HepG2 (cell line): Measurements from ENCODE around the gene ACTR3. TPM values are rescaled to one million over a fixed set of nuclear protein-coding genes. Genes with fewer than 3 reads are reported as not detected.

Experiments used
- ATAC-seq: fragments of 200-7000 bp; cut with Tn5 transposase; 3 replicates; pipeline ENCODE4 v1.9.1; 2020; ENCODE audit warnings: mild to moderate bottlenecking, moderate library complexity
- BruUV-seq: library from RNA; stranded (reverse); fragments of 400-500 nt; replicated peaks from 2 replicates; lab custom pipeline; 2021; lab: Mats Ljungman, UMichigan
- CTCF ChIA-PET: fragments of 300-600 bp; formaldehyde crosslinking; extraction: SDS; loops from one replicate; lab custom pipeline; 2021; ENCODE audit warnings: low total read pairs, inconsistent platforms, low intra/inter-chr PET ratio; lab: Yijun Ruan, JAX
- POLR2A ChIA-PET: fragments of 350-600 bp; sonication (Branson Sonifier 250); formaldehyde crosslinking; loops from one replicate; lab custom pipeline; 2020; ENCODE audit warnings: antibody characterized with exemption, inconsistent platforms; lab: Yijun Ruan, JAX
- DNase-seq: peaks from one replicate; pipeline ENCODE4 v3.0.0-alpha.2; 2015; ENCODE audit warnings: low spot score
- FAIRE-seq: peaks from 3 replicates; lab custom pipeline; 2011; peaks lifted over from hg19 to GRCh38; lab: Jason Lieb, UNC
- H2AFZ ChIP-seq: one replicate; pipeline ENCODE4 v1.6.1; 2011; ENCODE audit warnings: low read length, inconsistent platforms
- H3K27ac ChIP-seq: fragments of 300-600 bp; 3 replicates; pipeline ENCODE4 v1.8.0; 2011; ENCODE audit warnings: mixed run types, mild to moderate bottlenecking, mixed read lengths, low read length, inconsistent platforms; ENCODE audit not compliant: insufficient read depth; ENCODE audit errors: extremely low read length
- H3K27me3 ChIP-seq, 2 experiments: fragments of 200-600 bp in 1 of 2; 2 replicates in 1 of 2; 3 replicates in 1 of 2; pipeline versions ENCODE4 v1.6.0 to v1.8.0; 2011; ENCODE audit warnings: low read length in 2 of 2, mild to moderate bottlenecking in 2 of 2, moderate library complexity in 2 of 2, inconsistent platforms in 1 of 2; ENCODE audit not compliant: insufficient read depth in 2 of 2, control insufficient read depth in 1 of 2
- H3K36me3 ChIP-seq, 2 experiments: fragments of 200-600 bp in 1 of 2; replicated peaks in 1 of 2; 2 replicates in 1 of 2; 3 replicates in 1 of 2; pipeline versions ENCODE4 v1.5.1 to v1.8.0; 2011; ENCODE audit warnings: low read length in 2 of 2, inconsistent platforms in 1 of 2; ENCODE audit not compliant: insufficient read depth in 2 of 2, control insufficient read depth in 1 of 2
- H3K4me1 ChIP-seq: 2 replicates; pipeline ENCODE4 v1.5.1; 2012; ENCODE audit warnings: low read length, inconsistent platforms; ENCODE audit not compliant: insufficient read depth
- H3K4me2 ChIP-seq: 2 replicates; pipeline ENCODE4 v1.6.0; 2011; ENCODE audit warnings: low read depth, low read length, inconsistent platforms
- H3K4me3 ChIP-seq, 3 experiments: fragments of 200-600 bp in 1 of 3; sonication (generic), shearing (Covaris generic) in 1 of 3; replicated peaks in 1 of 3; 2 replicates each; pipeline ENCODE4 v1.5.1; 2011 to 2016; ENCODE audit warnings: low read length in 3 of 3, inconsistent platforms in 2 of 3, low read depth in 2 of 3, mild to moderate bottlenecking in 2 of 3, control low read depth in 1 of 3, mixed read lengths in 1 of 3; ENCODE audit not compliant: insufficient read depth in 1 of 3
- H3K79me2 ChIP-seq: one replicate; pipeline ENCODE4 v1.6.1; 2011; ENCODE audit warnings: low read length, inconsistent platforms; ENCODE audit not compliant: insufficient read depth
- H3K9ac ChIP-seq: 2 replicates; pipeline ENCODE4 v1.6.0; 2011; ENCODE audit warnings: mild to moderate bottlenecking, low read depth, low read length, inconsistent platforms; ENCODE audit not compliant: insufficient read depth
- H3K9me3 ChIP-seq: 2 replicates; pipeline ENCODE4 v1.5.1; 2012; ENCODE audit warnings: mild to moderate bottlenecking, low read length
- H4K20me1 ChIP-seq: 2 replicates; pipeline ENCODE4 v1.6.0; 2011; ENCODE audit warnings: inconsistent platforms, mild to moderate bottlenecking, low read length, moderate library complexity; ENCODE audit not compliant: insufficient read depth
- GATA4 ChIP-seq: sonication (generic); IDR thresholded peaks from 2 replicates; pipeline ENCODE4 v1.6.1; 2016; ENCODE audit warnings: antibody characterized with exemption, low read depth, borderline replicate concordance
- HOXA3 ChIP-seq: sonication (generic); formaldehyde crosslinking; IDR thresholded peaks from 2 replicates; pipeline ENCODE4 v1.5.0; 2020; ENCODE audit warnings: missing genetic modification reagents
- KMT2A ChIP-seq: sonication (generic); formaldehyde crosslinking; IDR thresholded peaks from 2 replicates; pipeline ENCODE4 v1.4.0; 2020; ENCODE audit warnings: missing genetic modification reagents
- MAFK ChIP-seq, 2 experiments: IDR thresholded peaks in 1 of 2; conservative IDR thresholded peaks in 1 of 2; 2 replicates each; pipeline ENCODE4 v1.6.1; 2011; ENCODE audit warnings: improper control_type of control experiment in 2 of 2, low read length in 2 of 2
- MBD4 ChIP-seq: IDR thresholded peaks from 2 replicates; pipeline ENCODE4 v1.6.1; 2012; ENCODE audit warnings: low read length, inconsistent platforms, borderline replicate concordance
- MEIS1 ChIP-seq: sonication (generic); formaldehyde crosslinking; IDR thresholded peaks from 2 replicates; pipeline ENCODE4 v1.9.0; 2021; ENCODE audit warnings: mild to moderate bottlenecking, missing genetic modification reagents, moderate library complexity, borderline replicate concordance
- NR2F2 ChIP-seq: IDR thresholded peaks from 2 replicates; pipeline ENCODE4 v1.6.1; 2012; ENCODE audit warnings: low read depth, inconsistent platforms, borderline replicate concordance
- RFX5 ChIP-seq: IDR thresholded peaks from 2 replicates; pipeline ENCODE4 v1.6.1; 2011; ENCODE audit warnings: low read depth, low read length, improper control_type of control experiment
- SAP130 ChIP-seq: IDR thresholded peaks from 2 replicates; pipeline ENCODE4 v1.6.1; 2016; ENCODE audit warnings: low read depth
- THAP11 ChIP-seq: IDR thresholded peaks from 2 replicates; pipeline ENCODE4 v1.6.1; 2016; ENCODE audit warnings: missing biosample characterization, missing genetic modification reagents
- ZNF331 ChIP-seq: sonication (generic); formaldehyde crosslinking; IDR thresholded peaks from 2 replicates; pipeline ENCODE4 v1.4.0; 2020; ENCODE audit warnings: missing genetic modification reagents
- ZNF430 ChIP-seq: sonication (generic); formaldehyde crosslinking; IDR thresholded peaks from 2 replicates; pipeline ENCODE4 v1.9.0; 2021; ENCODE audit warnings: mild to moderate bottlenecking, missing genetic modification reagents
- ZNF468 ChIP-seq: sonication (generic); formaldehyde crosslinking; IDR thresholded peaks from 2 replicates; pipeline ENCODE4 v1.8.0; 2022; ENCODE audit warnings: mild to moderate bottlenecking, moderate library complexity, missing genetic modification reagents
- ZNF558 ChIP-seq: sonication (generic); formaldehyde crosslinking; IDR thresholded peaks from 2 replicates; pipeline ENCODE4 v1.9.0; 2022; ENCODE audit warnings: mild to moderate bottlenecking, missing genetic modification reagents, borderline replicate concordance
- ZNF629 ChIP-seq: sonication (generic); formaldehyde crosslinking; conservative IDR thresholded peaks from 2 replicates; pipeline ENCODE4 v1.5.0; 2020; ENCODE audit warnings: missing genetic modification reagents
- ZNF768 ChIP-seq: sonication (generic); formaldehyde crosslinking; IDR thresholded peaks from 2 replicates; pipeline ENCODE4 v1.4.0; 2020; ENCODE audit warnings: missing genetic modification reagents
- WGBS: methylation state at CpG from one replicate; pipeline ENCODE4 v1.1.6; 2017; ENCODE audit warnings: low lambda C conversion rate; 5-methylcytosine and 5-hydroxymethylcytosine counted together
- in situ Hi-C: cut with HindIII; loops from 2 replicates; pipeline ENCODE4 v1.10.0; 2017; ENCODE audit warnings: low pct_unique_long_range_greater_than_20kb; ENCODE audit not compliant: extremely low pct_ligation_motif_present
- intact Hi-C: fragments of 100-400 bp; cut with micrococcal nuclease; formaldehyde crosslinking; loops from one replicate; pipeline ENCODE4 v1.10.0; 2022; ENCODE audit not compliant: unreplicated experiment
- polyA plus RNA-seq, 8 experiments: library from polyadenylated mRNA; depleted of rRNA in 3 of 8; stranded (reverse) in 7 of 8; unstranded in 1 of 8; fragments of >200 nt; fragmentation: Illumina TruSeq in 4 of 8; extraction: Trizol in 4 of 8; gene quantifications; 2 replicates each; pipeline versions ENCODE4 v1.2.1 to v1.2.3, GENCODE V29; 2011 to 2016; ENCODE audit warnings: low read depth in 4 of 8, missing spikeins in 1 of 8, mixed read lengths in 1 of 8; ENCODE audit not compliant: insufficient read depth in 1 of 8
- total RNA-seq, 5 experiments: library from RNA; depleted of rRNA; stranded (reverse); fragments of >200 nt; fragmentation: Illumina TruSeq; extraction: Trizol; gene quantifications; 2 replicates each; pipeline ENCODE4 v1.2.3, GENCODE V29; 2016; ENCODE audit warnings: low read depth in 1 of 5
- TF ChIP-seq, protein P1 (sequence below): sonication (generic); formaldehyde crosslinking; IDR thresholded peaks from 2 replicates; pipeline ENCODE4 v1.4.0; 2020; ENCODE audit warnings: missing genetic modification reagents, borderline replicate concordance
- TF ChIP-seq, protein P2 (sequence below): sonication (generic); formaldehyde crosslinking; conservative IDR thresholded peaks from 2 replicates; pipeline ENCODE4 v1.4.0; 2020; ENCODE audit warnings: mild to moderate bottlenecking, missing genetic modification reagents, moderate library complexity
- TF ChIP-seq, protein P3 (sequence below): sonication (generic); formaldehyde crosslinking; IDR thresholded peaks from 2 replicates; pipeline ENCODE4 v1.8.0; 2023; ENCODE audit warnings: mild to moderate bottlenecking, missing genetic modification reagents

ACTR3 gene
- total and polyA plus RNA-seq, 2 of the 13 experiments (the other 11 are each of a cell fraction or from before 2014, with no cell fraction given): 123 to 225 TPM

DNA sequence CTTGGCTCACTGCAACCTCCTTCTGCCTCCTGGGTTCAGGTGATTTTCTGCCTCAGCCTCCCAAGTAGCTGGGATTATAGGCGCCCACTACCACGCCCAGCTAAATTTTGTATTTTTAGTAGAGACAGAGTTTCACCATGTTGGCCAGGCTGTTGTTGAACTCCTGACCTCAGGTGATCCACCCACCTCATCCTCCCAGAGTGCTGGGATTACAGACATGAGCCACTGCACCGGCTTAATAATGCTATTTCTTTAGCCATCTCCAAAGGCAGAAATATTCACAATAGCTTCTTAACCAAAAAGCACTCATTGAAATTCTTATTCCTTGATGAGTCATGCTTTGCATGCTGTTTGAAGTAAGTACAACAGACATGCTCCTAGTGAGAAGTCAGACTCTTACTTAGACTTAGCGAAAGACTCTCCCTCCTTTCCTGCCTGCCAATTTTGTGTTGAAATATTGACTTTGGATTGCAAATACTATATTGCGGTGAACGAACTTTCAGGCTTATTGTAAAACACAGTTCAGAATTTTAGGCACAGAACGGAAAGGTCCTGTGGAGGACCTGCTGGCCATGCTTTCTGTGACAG, 4.4 kb downstream of the ACTR3 start:
- DNase-seq: peak; percentile 81
- no peak overlapping the region for H2AFZ ChIP-seq
- in situ Hi-C loops: no loop called here
- peak; percentile 18 for ATAC-seq
- POLR2A ChIA-PET: interaction anchor here (1.0 to 2.4 kb wide), 6 partner anchors 12 to 141 kb away, joined by 3 to 14 read pairs (median 6); partner anchors contain the start of gene SLC35F5
- peak overlapping the region; percentile 69 for H3K27ac ChIP-seq
- no peaks in the 10 kb centered on the region for H3K9me3 ChIP-seq
- peaks cover 73% of the 10 kb centered on the region for H3K4me1 ChIP-seq
- H3K4me2 ChIP-seq: peak overlapping the region; percentile 60
- CTCF ChIA-PET: no interaction called here
- H3K79me2 ChIP-seq: peaks cover 89% of the 10 kb centered on the region
- intact Hi-C loops: loop anchor here (2.0 kb wide), 1 partner anchor 17 kb away; no protein-coding TSS in a partner anchor
- peak; percentile 60 for FAIRE-seq
- WGBS: 13% methylated on average over 7 of the region's 7 CpGs
- H3K27me3 ChIP-seq: no peaks in the 10 kb centered on the region; a peak in 1 of 5 replicates
- no TSS peak for BruUV-seq
- peaks cover 11% of the 10 kb centered on the region; the same call in 1 of the 2 replicates for H4K20me1 ChIP-seq
- peak overlapping the region; percentile 10 to 33 (median 29); a peak in 5 of 6 replicates for H3K4me3 ChIP-seq
- H3K36me3 ChIP-seq: 0 out of 5 replicates have a peak, but pooled peaks cover 0 to 4% of the 10 kb centered on the region in 2 experiments
- H3K9ac ChIP-seq: peak overlapping the region; percentile 46
- TF ChIP-seq, protein P1, sequence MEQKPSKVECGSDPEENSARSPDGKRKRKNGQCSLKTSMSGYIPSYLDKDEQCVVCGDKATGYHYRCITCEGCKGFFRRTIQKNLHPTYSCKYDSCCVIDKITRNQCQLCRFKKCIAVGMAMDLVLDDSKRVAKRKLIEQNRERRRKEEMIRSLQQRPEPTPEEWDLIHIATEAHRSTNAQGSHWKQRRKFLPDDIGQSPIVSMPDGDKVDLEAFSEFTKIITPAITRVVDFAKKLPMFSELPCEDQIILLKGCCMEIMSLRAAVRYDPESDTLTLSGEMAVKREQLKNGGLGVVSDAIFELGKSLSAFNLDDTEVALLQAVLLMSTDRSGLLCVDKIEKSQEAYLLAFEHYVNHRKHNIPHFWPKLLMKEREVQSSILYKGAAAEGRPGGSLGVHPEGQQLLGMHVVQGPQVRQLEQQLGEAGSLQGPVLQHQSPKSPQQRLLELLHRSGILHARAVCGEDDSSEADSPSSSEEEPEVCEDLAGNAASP: peak; percentile 81
- TF ChIP-seq ZNF558 (no peak), RFX5 (no peak), HOXA3 (peak; percentile 20; the same call in 1 of the 2 replicates), THAP11 (CRISPR knock-in tag) (peak; percentile 49; the same call in 1 of the 2 replicates), NR2F2 (0 out of 2 replicates have a peak, but pooled peaks have one; percentile 47), KMT2A (CRISPR knock-in tag) (peak; percentile 91; the same call in 1 of the 2 replicates), MBD4 (0 out of 2 replicates have a peak, but pooled peaks have one; percentile 32), ZNF331 (CRISPR knock-in tag) (peak; percentile 30; the same call in 1 of the 2 replicates), ZNF629 (CRISPR knock-in tag) (peak; percentile 30; the same call in 1 of the 2 replicates), ZNF430 (CRISPR knock-in tag) (no peak), MEIS1 (CRISPR knock-in tag) (no peak), GATA4 (no peak), SAP130 (CRISPR knock-in tag) (peak; percentile 83), MAFK (conservative IDR thresholded peaks at IDR 0.05 in 1 of 2, IDR thresholded peaks at IDR 0.05 in 1 of 2; ENCODE audit: low read length in 2 of 2) (no peak), ZNF468 (CRISPR knock-in tag) (no peak), ZNF768 (no peak)
- TF ChIP-seq, protein P2, sequence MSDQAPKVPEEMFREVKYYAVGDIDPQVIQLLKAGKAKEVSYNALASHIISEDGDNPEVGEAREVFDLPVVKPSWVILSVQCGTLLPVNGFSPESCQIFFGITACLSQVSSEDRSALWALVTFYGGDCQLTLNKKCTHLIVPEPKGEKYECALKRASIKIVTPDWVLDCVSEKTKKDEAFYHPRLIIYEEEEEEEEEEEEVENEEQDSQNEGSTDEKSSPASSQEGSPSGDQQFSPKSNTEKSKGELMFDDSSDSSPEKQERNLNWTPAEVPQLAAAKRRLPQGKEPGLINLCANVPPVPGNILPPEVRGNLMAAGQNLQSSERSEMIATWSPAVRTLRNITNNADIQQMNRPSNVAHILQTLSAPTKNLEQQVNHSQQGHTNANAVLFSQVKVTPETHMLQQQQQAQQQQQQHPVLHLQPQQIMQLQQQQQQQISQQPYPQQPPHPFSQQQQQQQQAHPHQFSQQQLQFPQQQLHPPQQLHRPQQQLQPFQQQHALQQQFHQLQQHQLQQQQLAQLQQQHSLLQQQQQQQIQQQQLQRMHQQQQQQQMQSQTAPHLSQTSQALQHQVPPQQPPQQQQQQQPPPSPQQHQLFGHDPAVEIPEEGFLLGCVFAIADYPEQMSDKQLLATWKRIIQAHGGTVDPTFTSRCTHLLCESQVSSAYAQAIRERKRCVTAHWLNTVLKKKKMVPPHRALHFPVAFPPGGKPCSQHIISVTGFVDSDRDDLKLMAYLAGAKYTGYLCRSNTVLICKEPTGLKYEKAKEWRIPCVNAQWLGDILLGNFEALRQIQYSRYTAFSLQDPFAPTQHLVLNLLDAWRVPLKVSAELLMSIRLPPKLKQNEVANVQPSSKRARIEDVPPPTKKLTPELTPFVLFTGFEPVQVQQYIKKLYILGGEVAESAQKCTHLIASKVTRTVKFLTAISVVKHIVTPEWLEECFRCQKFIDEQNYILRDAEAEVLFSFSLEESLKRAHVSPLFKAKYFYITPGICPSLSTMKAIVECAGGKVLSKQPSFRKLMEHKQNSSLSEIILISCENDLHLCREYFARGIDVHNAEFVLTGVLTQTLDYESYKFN (CRISPR knock-in tag): peak; percentile 63
- TF ChIP-seq, protein P3, sequence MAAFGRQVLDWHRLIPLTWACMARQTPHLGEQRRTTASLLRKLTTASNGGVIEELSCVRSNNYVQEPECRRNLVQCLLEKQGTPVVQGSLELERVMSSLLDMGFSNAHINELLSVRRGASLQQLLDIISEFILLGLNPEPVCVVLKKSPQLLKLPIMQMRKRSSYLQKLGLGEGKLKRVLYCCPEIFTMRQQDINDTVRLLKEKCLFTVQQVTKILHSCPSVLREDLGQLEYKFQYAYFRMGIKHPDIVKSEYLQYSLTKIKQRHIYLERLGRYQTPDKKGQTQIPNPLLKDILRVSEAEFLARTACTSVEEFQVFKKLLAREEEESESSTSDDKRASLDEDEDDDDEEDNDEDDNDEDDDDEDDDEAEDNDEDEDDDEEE (CRISPR knock-in tag): no peak
